Prostate gland (tissue), 2 donors: Measurements from ENCODE around the gene ORMDL3. TPM values are rescaled to one million over a fixed set of nuclear protein-coding genes. Genes with fewer than 3 reads are reported as not detected.
"Not testable (repeated sequence)": the region's sequence is repeated elsewhere in the genome, so short reads cannot be mapped to it uniquely, and the experiment has no call there.

ENCODE experiments used
- DNase-seq: peaks from one replicate; pipeline ENCODE4 v3.0.0-alpha.2; 2019; ENCODE audit warnings: low spot score
- H3K27ac ChIP-seq, 2 donors: fragments of 200-600 bp; sonication (generic); 2 replicates each; pipeline ENCODE4 v1.5.1; 2017 to 2019
- H3K27me3 ChIP-seq: fragments of 200-600 bp; sonication (generic); replicated peaks from 2 replicates; pipeline ENCODE4 v1.5.1; 2019; ENCODE audit not compliant: insufficient read depth
- H3K36me3 ChIP-seq, 2 donors: fragments of 200-600 bp; sonication (generic); 1 replicate in 1 of 2; 2 replicates in 1 of 2; pipeline versions ENCODE4 v1.5.1 to v1.8.1; 2017 to 2019
- H3K4me1 ChIP-seq: fragments of 200-600 bp; sonication (generic); replicated peaks from 2 replicates; pipeline ENCODE4 v1.5.1; 2019
- H3K4me3 ChIP-seq, 2 donors: fragments of 200-600 bp; sonication (generic); 2 replicates each; pipeline ENCODE4 v1.5.1; 2017 to 2019
- H3K9me3 ChIP-seq: fragments of 200-600 bp; sonication (generic); 2 replicates; pipeline ENCODE4 v1.5.1; 2017
- POLR2A ChIP-seq: fragments of 450-650 bp; IDR thresholded peaks from one replicate; pipeline ENCODE4 v1.6.1; 2016; ENCODE audit warnings: antibody characterized with exemption, mild to moderate bottlenecking
- POLR2AphosphoS5 ChIP-seq: sonication (generic); formaldehyde crosslinking; IDR thresholded peaks from one replicate; pipeline ENCODE4 v1.6.1; 2017; ENCODE audit warnings: antibody characterized with exemption
- WGBS: methylation state at CpG from one replicate; pipeline ENCODE4 v1.1.5; 2018; 5-methylcytosine and 5-hydroxymethylcytosine counted together
- intact Hi-C: fragments of 100-400 bp; cut with DNase I; formaldehyde crosslinking; loops from one replicate; pipeline ENCODE4 v1.14.2; 2022
- total RNA-seq, 2 donors: library from RNA; depleted of rRNA; stranded (reverse); fragments of >200 nt; gene quantifications; one replicate each; pipeline ENCODE4 v1.1.0, GENCODE V29; 2016
- TF ChIP-seq, protein P1 (sequence below), 4 experiments: fragments of 200-600 bp in 2 of 4; fragments of 450-650 bp in 2 of 4; sonication (generic) in 2 of 4; IDR thresholded peaks; 1 replicate in 3 of 4; 2 replicates in 1 of 4; pipeline ENCODE4 v1.5.1; 2016 to 2019; ENCODE audit warnings: antibody characterized with exemption in 4 of 4, mild to moderate bottlenecking in 2 of 4, moderate library complexity in 2 of 4

The ORMDL3 gene
- total RNA-seq, 2 donors from 2014 or later: 82.4 to 91.6 TPM

- TF ChIP-seq, protein P1, sequence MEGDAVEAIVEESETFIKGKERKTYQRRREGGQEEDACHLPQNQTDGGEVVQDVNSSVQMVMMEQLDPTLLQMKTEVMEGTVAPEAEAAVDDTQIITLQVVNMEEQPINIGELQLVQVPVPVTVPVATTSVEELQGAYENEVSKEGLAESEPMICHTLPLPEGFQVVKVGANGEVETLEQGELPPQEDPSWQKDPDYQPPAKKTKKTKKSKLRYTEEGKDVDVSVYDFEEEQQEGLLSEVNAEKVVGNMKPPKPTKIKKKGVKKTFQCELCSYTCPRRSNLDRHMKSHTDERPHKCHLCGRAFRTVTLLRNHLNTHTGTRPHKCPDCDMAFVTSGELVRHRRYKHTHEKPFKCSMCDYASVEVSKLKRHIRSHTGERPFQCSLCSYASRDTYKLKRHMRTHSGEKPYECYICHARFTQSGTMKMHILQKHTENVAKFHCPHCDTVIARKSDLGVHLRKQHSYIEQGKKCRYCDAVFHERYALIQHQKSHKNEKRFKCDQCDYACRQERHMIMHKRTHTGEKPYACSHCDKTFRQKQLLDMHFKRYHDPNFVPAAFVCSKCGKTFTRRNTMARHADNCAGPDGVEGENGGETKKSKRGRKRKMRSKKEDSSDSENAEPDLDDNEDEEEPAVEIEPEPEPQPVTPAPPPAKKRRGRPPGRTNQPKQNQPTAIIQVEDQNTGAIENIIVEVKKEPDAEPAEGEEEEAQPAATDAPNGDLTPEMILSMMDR (IDR thresholded peaks at IDR 0.05): no peak
- TF ChIP-seq POLR2A: no peak
- TF ChIP-seq POLR2AphosphoS5: no peak
- H3K4me1 ChIP-seq: no peaks in the 10 kb centered on the region
- intact Hi-C loops: no loop called here
- WGBS: 50% methylated on average over 5 of the region's 5 CpGs
- no peak overlapping the region for H3K4me3 ChIP-seq
- H3K27me3 ChIP-seq: no peaks in the 10 kb centered on the region
- no peaks in the 10 kb centered on the region for H3K9me3 ChIP-seq
- DNase-seq: no peak
- H3K27ac ChIP-seq: no peak overlapping the region
- H3K36me3 ChIP-seq: no peaks in the 10 kb centered on the region
Measured at GRCh38 chr17:39950871-39951348, 23.5 kb upstream of the ORMDL3 start.

GRCh38 chr17:39949028-39949427, 21.6 kb upstream of the ORMDL3 start:
- no peaks in the 10 kb centered on the region for H3K27me3 ChIP-seq
- no peak for DNase-seq
- H3K27ac ChIP-seq: no peak overlapping the region
- H3K36me3 ChIP-seq: no peaks in the 10 kb centered on the region
- H3K4me3 ChIP-seq: no peak overlapping the region
- TF ChIP-seq POLR2AphosphoS5: no peak
- TF ChIP-seq POLR2A: no peak
- TF ChIP-seq, protein P1 (IDR thresholded peaks at IDR 0.05): no peak
- no peaks in the 10 kb centered on the region for H3K9me3 ChIP-seq
- no peaks in the 10 kb centered on the region for H3K4me1 ChIP-seq
- intact Hi-C loops: no loop called here
- WGBS: 41% methylated on average over 2 of the region's 2 CpGs

- H3K27me3 ChIP-seq, intact Hi-C loops, DNase-seq, H3K4me1 ChIP-seq, H3K27ac ChIP-seq, H3K4me3 ChIP-seq, H3K36me3 ChIP-seq, H3K9me3 ChIP-seq: not testable (repeated sequence)
- 88% methylated on average over 5 of the region's 5 CpGs for WGBS
Measured at GRCh38 chr17:39948489-39948828, 21.1 kb upstream of the ORMDL3 start.

- Histone ChIP-seq H3K4me3 (no peak overlapping the region), H3K27ac (no peak overlapping the region), H3K27me3 (no peaks in the 10 kb centered on the region), H3K36me3 (no peaks in the 10 kb centered on the region), H3K9me3 (no peaks in the 10 kb centered on the region), H3K4me1 (no peaks in the 10 kb centered on the region)
- 68% methylated on average over 15 of the region's 15 CpGs for WGBS
- intact Hi-C loops: no loop called here
- TF ChIP-seq POLR2AphosphoS5: no peak
- TF ChIP-seq POLR2A: no peak
- TF ChIP-seq, protein P1 (IDR thresholded peaks at IDR 0.05): no peak
- DNase-seq: no peak
Measured at GRCh38 chr17:39946551-39947330, 19.3 kb upstream of the ORMDL3 start.

DNA sequence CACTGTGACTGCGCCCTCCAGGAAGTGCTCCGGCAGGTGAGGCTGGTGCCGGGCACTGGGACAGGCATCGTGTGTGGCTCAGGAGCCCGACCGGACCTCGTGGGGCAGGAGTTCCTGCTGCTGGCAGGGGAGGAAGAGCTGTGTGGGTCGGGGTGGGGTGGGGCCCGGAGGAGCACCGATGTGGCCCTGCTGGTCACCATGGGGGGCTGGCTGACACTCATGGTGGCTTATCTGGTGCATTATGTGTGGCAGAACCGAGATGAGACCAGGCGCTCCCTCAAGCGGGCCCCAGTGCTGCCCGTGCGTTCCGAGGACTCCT, 17.0 kb upstream of the ORMDL3 start:
- no peak for DNase-seq
- TF ChIP-seq POLR2AphosphoS5: no peak
- TF ChIP-seq POLR2A: no peak
- TF ChIP-seq, protein P1 (IDR thresholded peaks at IDR 0.05): no peak
- intact Hi-C loops: no loop called here
- Histone ChIP-seq H3K4me3 (no peak overlapping the region), H3K9me3 (no peaks in the 10 kb centered on the region), H3K36me3 (no peaks in the 10 kb centered on the region), H3K27me3 (no peaks in the 10 kb centered on the region), H3K4me1 (no peaks in the 10 kb centered on the region), H3K27ac (no peak overlapping the region)
- WGBS: 60% methylated on average over 14 of the region's 16 CpGs
